KG1 (cell line): ENCODE results near the gene SCN1A.
"Not testable (repeated sequence)": the region's sequence is repeated elsewhere in the genome, so short reads cannot be mapped to it uniquely, and the experiment has no call there.

ENCODE experiments used
- DNase-seq: peaks from one replicate; lab custom pipeline; 2025; lab: John Stamatoyannopoulos, UW

SCN1A gene

GRCh38 chr2:166135152-166135848 lies 7.5 kb upstream of the SCN1A start:
- DNase-seq, result no peak

GRCh38 chr2:166134252-166135151 lies 6.7 kb upstream of the SCN1A start:
- DNase-seq, result no peak

GRCh38 chr2:166133653-166134052 lies 5.8 kb upstream of the SCN1A start:
- DNase-seq, result no peak

GRCh38 chr2:166128156-166128505 lies 311 bp upstream of the SCN1A start:
- DNase-seq, result no peak

GRCh38 chr2:166126007-166126639 lies 1.7 kb downstream of the SCN1A start:
- no peak for DNase-seq

GRCh38 chr2:166125557-166125956 lies 2.3 kb downstream of the SCN1A start:
- no peak for DNase-seq

- no peak for DNase-seq
Measured at GRCh38 chr2:166118180-166118579, 9.6 kb downstream of the SCN1A start.

GRCh38 chr2:166117491-166117890 lies 10.3 kb downstream of the SCN1A start:
- DNase-seq, result no peak

GRCh38 chr2:166115589-166115988 lies 12.2 kb downstream of the SCN1A start:
- no peak for DNase-seq

- DNase-seq, result no peak
Measured at GRCh38 chr2:166112193-166112605, 15.6 kb downstream of the SCN1A start.

GRCh38 chr2:166106431-166107015 lies 21.3 kb downstream of the SCN1A start:
- DNase-seq, result no peak

- DNase-seq, result no peak
Measured at GRCh38 chr2:166104773-166105172, 23.0 kb downstream of the SCN1A start.

GRCh38 chr2:166104084-166104483 lies 23.7 kb downstream of the SCN1A start:
- DNase-seq, result no peak

GRCh38 chr2:166103277-166103676 lies 24.5 kb downstream of the SCN1A start:
- not testable (repeated sequence) for DNase-seq

GRCh38 chr2:166094325-166094724 lies 33.5 kb downstream of the SCN1A start:
- DNase-seq, result no peak

GRCh38 chr2:166092889-166093288 lies 34.9 kb downstream of the SCN1A start:
- DNase-seq, result no peak

- DNase-seq, result no peak
Measured at GRCh38 chr2:166091439-166091838, 36.4 kb downstream of the SCN1A start.

GRCh38 chr2:166090908-166091307 lies 36.9 kb downstream of the SCN1A start:
- no peak for DNase-seq

- DNase-seq, result no peak
Measured at GRCh38 chr2:166090346-166090745, 37.5 kb downstream of the SCN1A start.

GRCh38 chr2:166088634-166089033 lies 39.2 kb downstream of the SCN1A start:
- no peak for DNase-seq

- no peak for DNase-seq
Measured at GRCh38 chr2:166084301-166084700, 43.5 kb downstream of the SCN1A start.

GRCh38 chr2:166082736-166083135 lies 45.1 kb downstream of the SCN1A start:
- no peak for DNase-seq

GRCh38 chr2:166081852-166082251 lies 46.0 kb downstream of the SCN1A start:
- DNase-seq, result no peak
